ENCODE measurements around the gene NAV2. TPM values are rescaled to one million over a fixed set of nuclear protein-coding genes. Genes with fewer than 3 reads are reported as not detected.

NAV2 gene
- total and polyA plus RNA-seq, 3 donors from 2014 or later = 3.4 to 6.0 (median 3.9) TPM

- no peaks in the 10 kb centered on the region for H3K36me3 ChIP-seq (ENCODE audit: low read depth, missing control alignments)
- no peak for DNase-seq
- H3K27ac ChIP-seq = no peak overlapping the region
- H3K4me1 ChIP-seq = peaks cover 3% of the 10 kb centered on the region
- no peaks in the 10 kb centered on the region for H3K9me3 ChIP-seq
- no peak overlapping the region for H3K4me3 ChIP-seq
- H3K27me3 ChIP-seq = no peaks in the 10 kb centered on the region
- no peak for TF ChIP-seq CTCF (IDR thresholded peaks at IDR 0.05)
- intact Hi-C loops (cut with DNase I; ENCODE audit: low total_unique reads) = no loop called here
Observed at GRCh38 chr11:19985111-19985510, 272.5 kb downstream of the NAV2 start.

GRCh38 chr11:19987331-19987801, 274.7 kb downstream of the NAV2 start:
- Histone ChIP-seq H3K4me3 (no peak overlapping the region), H3K27ac (no peak overlapping the region), H3K36me3 (ENCODE audit: low read depth, missing control alignments) (no peaks in the 10 kb centered on the region), H3K27me3 (no peaks in the 10 kb centered on the region), H3K9me3 (no peaks in the 10 kb centered on the region), H3K4me1 (no peaks in the 10 kb centered on the region)
- no peak for DNase-seq
- WGBS, 2 donors = 61 to 63% methylated on average over 2 of the region's 2 CpGs
- TF ChIP-seq POLR2A (IDR thresholded peaks at IDR 0.05) (no peak), CTCF (IDR thresholded peaks at IDR 0.05) (no peak)
- intact Hi-C loops (cut with DNase I; ENCODE audit: low total_unique reads) = no loop called here

- peak; percentile 16 for DNase-seq
- Histone ChIP-seq H3K4me1 (no peaks in the 10 kb centered on the region), H3K9me3 (no peaks in the 10 kb centered on the region), H3K4me3 (no peak overlapping the region), H3K36me3 (ENCODE audit: low read depth, missing control alignments) (no peaks in the 10 kb centered on the region), H3K27me3 (no peaks in the 10 kb centered on the region), H3K27ac (no peak overlapping the region)
- 40 to 55% methylated on average over 2 of the region's 2 CpGs for WGBS, 2 donors
- intact Hi-C loops (cut with DNase I; ENCODE audit: low total_unique reads) = no loop called here
- TF ChIP-seq POLR2A (IDR thresholded peaks at IDR 0.05) (no peak), CTCF (IDR thresholded peaks at IDR 0.05) (no peak)
Observed at GRCh38 chr11:19988598-19988997, 276.0 kb downstream of the NAV2 start.

GRCh38 chr11:19989191-19989590, 276.6 kb downstream of the NAV2 start:
- Histone ChIP-seq H3K27ac (no peak overlapping the region), H3K27me3 (no peaks in the 10 kb centered on the region), H3K36me3 (ENCODE audit: low read depth, missing control alignments) (no peaks in the 10 kb centered on the region), H3K4me3 (no peak overlapping the region), H3K9me3 (no peaks in the 10 kb centered on the region), H3K4me1 (no peaks in the 10 kb centered on the region)
- intact Hi-C loops (cut with DNase I; ENCODE audit: low total_unique reads) = no loop called here
- 92 to 94% methylated on average over 2 of the region's 2 CpGs for WGBS, 2 donors
- no peak for DNase-seq
- TF ChIP-seq CTCF (IDR thresholded peaks at IDR 0.05) = no peak
- TF ChIP-seq POLR2A (IDR thresholded peaks at IDR 0.05) = no peak

- H3K27ac ChIP-seq = no peak overlapping the region
- no peak for DNase-seq
- H3K4me3 ChIP-seq = no peak overlapping the region
- no peaks in the 10 kb centered on the region for H3K27me3 ChIP-seq
- TF ChIP-seq POLR2A (IDR thresholded peaks at IDR 0.05) (no peak), CTCF (IDR thresholded peaks at IDR 0.05) (no peak)
- no peaks in the 10 kb centered on the region for H3K9me3 ChIP-seq
- H3K4me1 ChIP-seq = no peaks in the 10 kb centered on the region
- H3K36me3 ChIP-seq (ENCODE audit: low read depth, missing control alignments) = no peaks in the 10 kb centered on the region
- intact Hi-C loops (cut with DNase I; ENCODE audit: low total_unique reads) = no loop called here
Observed at GRCh38 chr11:19992162-19992561, 279.5 kb downstream of the NAV2 start.

Measured in testis (tissue), 3 donors.